GM10248 (cell line): ENCODE measurements around the gene FBXW8.

Experiments used
- CTCF ChIA-PET: fragments of 300-600 bp; sonication (Branson Sonifier 250); formaldehyde crosslinking; extraction: SDS; loops from one replicate; lab custom pipeline; 2021; ENCODE audit warnings: antibody characterized with exemption; lab: Yijun Ruan, JAX
- POLR2A ChIA-PET: fragments of 350-650 bp; sonication (Branson Sonifier 250); formaldehyde crosslinking; extraction: SDS; loops from one replicate; lab custom pipeline; 2020; ENCODE audit warnings: antibody characterized with exemption; lab: Yijun Ruan, JAX
- DNase-seq: peaks from one replicate; pipeline ENCODE4 v3.0.0; 2012; ENCODE audit errors: extremely low spot score
- TF ChIP-seq, protein P1 (sequence below): IDR thresholded peaks from 2 replicates; pipeline ENCODE4 v1.5.1; 2012; ENCODE audit warnings: mild to moderate bottlenecking, low read depth; ENCODE audit errors: extremely low read depth, missing control alignments, control extremely low read depth

FBXW8 gene

DNA sequence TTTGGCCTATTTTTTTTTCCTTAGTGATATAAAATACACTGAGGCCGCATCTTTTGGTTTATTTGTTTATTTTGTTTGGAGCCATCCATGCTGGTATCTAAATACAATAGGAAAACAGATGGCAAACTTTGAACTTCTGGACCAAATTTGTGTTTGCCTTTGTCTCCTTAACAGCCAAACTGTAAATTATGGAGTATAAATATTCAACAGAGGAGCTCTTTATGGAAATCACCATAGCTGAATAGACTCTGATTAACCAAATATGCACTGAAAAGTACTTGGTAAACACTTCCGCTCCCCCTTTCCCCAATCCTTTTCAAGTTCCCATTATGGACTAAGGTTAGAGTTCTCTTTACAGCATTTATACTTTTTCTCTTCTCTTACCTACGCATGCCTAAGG lies 107.9 kb downstream of the FBXW8 start:
- DNase-seq, result no peak
- ChIA-PET POLR2A (no interaction called here), CTCF (no interaction called here)
- TF ChIP-seq, protein P1, sequence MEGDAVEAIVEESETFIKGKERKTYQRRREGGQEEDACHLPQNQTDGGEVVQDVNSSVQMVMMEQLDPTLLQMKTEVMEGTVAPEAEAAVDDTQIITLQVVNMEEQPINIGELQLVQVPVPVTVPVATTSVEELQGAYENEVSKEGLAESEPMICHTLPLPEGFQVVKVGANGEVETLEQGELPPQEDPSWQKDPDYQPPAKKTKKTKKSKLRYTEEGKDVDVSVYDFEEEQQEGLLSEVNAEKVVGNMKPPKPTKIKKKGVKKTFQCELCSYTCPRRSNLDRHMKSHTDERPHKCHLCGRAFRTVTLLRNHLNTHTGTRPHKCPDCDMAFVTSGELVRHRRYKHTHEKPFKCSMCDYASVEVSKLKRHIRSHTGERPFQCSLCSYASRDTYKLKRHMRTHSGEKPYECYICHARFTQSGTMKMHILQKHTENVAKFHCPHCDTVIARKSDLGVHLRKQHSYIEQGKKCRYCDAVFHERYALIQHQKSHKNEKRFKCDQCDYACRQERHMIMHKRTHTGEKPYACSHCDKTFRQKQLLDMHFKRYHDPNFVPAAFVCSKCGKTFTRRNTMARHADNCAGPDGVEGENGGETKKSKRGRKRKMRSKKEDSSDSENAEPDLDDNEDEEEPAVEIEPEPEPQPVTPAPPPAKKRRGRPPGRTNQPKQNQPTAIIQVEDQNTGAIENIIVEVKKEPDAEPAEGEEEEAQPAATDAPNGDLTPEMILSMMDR, result no peak

- no peak for DNase-seq
- POLR2A ChIA-PET, result no interaction called here
- TF ChIP-seq, protein P1, result no peak
- CTCF ChIA-PET, result interaction anchor here (1.0 to 7.8 kb wide), 4 partner anchors 9 to 100 kb away, joined by 3 to 122 read pairs (median 3); no protein-coding TSS in a partner anchor
These were observed 109.1 kb downstream of the FBXW8 start for GRCh38 chr12:117019866-117020265.

- TF ChIP-seq, protein P1, result no peak
- CTCF ChIA-PET, result interaction anchor here (1.0 to 7.8 kb wide), 4 partner anchors 10 to 99 kb away, joined by 3 to 122 read pairs (median 3); no protein-coding TSS in a partner anchor
- POLR2A ChIA-PET, result no interaction called here
- no peak for DNase-seq
These were observed 109.9 kb downstream of the FBXW8 start for GRCh38 chr12:117020536-117021220.

DNA sequence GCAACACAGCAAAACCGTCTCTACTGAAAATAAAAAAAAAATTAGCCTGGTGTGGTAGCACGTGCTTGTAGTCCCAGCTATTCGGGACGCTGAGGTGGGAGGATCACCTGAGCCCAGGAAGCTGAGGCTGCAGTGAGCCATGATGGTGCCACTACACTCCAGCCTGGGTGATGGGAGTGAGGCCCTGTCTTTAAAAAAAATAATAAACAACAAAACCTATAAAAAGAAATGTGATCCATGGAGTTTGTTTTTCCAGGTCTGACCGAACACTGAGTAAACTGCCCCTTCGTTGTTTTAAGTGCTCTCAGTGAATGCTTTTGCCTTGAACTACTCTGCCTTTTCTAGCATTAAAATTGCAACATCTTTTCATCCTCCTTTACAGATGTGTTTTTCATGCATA lies 111.7 kb downstream of the FBXW8 start:
- DNase-seq, result no peak
- CTCF ChIA-PET, result interaction anchor here (0.9 to 7.8 kb wide), 4 partner anchors 10 to 319 kb away, joined by 3 to 122 read pairs (median 8); no protein-coding TSS in a partner anchor
- TF ChIP-seq, protein P1, result no peak
- POLR2A ChIA-PET, result no interaction called here

- ChIA-PET POLR2A (no interaction called here), CTCF (interaction anchor here (0.9 to 7.8 kb wide), 16 partner anchors 9 to 321 kb away, joined by 3 to 122 read pairs (median 3); no protein-coding TSS in a partner anchor)
- TF ChIP-seq, protein P1, result no peak
- no peak for DNase-seq
These were observed 113.5 kb downstream of the FBXW8 start for GRCh38 chr12:117023998-117024960.

- TF ChIP-seq, protein P1, result no peak
- POLR2A ChIA-PET, result no interaction called here
- DNase-seq, result no peak
- CTCF ChIA-PET, result interaction anchor here (1.0 to 7.8 kb wide), 14 partner anchors 8 to 318 kb away, joined by 3 to 122 read pairs (median 4); no protein-coding TSS in a partner anchor
These were observed 114.3 kb downstream of the FBXW8 start for GRCh38 chr12:117024961-117025480.
